ENCODE results near the gene PHKA2.

DNA sequence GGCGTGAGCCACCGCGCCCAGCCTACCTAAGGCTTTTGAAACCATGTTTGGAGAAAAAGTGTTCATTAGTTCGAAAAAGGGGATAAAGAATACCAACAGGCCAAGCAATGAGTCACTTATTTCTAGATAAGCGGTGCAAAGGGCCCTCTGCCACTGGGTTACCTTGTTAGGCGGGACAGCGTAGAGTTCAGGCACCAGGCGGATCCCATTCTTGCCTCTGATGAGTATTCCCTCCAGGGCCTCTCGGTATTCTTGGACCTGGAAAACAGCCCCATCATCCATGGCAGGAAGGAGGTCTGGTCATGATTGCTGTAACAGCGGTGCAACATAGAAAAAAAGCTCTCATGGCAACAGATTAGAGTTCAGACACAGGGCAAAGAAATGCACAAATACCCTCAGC, 48.0 kb downstream of the PHKA2 start:
- no peak for TF ChIP-seq EP300 (IDR thresholded peaks at IDR 0.05)
- TF ChIP-seq, protein P1, sequence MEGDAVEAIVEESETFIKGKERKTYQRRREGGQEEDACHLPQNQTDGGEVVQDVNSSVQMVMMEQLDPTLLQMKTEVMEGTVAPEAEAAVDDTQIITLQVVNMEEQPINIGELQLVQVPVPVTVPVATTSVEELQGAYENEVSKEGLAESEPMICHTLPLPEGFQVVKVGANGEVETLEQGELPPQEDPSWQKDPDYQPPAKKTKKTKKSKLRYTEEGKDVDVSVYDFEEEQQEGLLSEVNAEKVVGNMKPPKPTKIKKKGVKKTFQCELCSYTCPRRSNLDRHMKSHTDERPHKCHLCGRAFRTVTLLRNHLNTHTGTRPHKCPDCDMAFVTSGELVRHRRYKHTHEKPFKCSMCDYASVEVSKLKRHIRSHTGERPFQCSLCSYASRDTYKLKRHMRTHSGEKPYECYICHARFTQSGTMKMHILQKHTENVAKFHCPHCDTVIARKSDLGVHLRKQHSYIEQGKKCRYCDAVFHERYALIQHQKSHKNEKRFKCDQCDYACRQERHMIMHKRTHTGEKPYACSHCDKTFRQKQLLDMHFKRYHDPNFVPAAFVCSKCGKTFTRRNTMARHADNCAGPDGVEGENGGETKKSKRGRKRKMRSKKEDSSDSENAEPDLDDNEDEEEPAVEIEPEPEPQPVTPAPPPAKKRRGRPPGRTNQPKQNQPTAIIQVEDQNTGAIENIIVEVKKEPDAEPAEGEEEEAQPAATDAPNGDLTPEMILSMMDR (IDR thresholded peaks at IDR 0.05), result no peak
- no peak for TF ChIP-seq POLR2A (IDR thresholded peaks at IDR 0.05)
- TF ChIP-seq POLR2AphosphoS5 (IDR thresholded peaks at IDR 0.05), result no peak
